Breast epithelium (tissue), 4 donors: Measurements from ENCODE around the gene ASTN2. TPM values are rescaled to one million over a fixed set of nuclear protein-coding genes. Genes with fewer than 3 reads are reported as not detected.

ENCODE experiments used
- DNase-seq, 2 donors: peaks; one replicate each; pipeline ENCODE4 v3.0.0-alpha.2; 2019; ENCODE audit warnings: low spot score in 2 of 2
- H3K27ac ChIP-seq, 2 donors: fragments of 200-600 bp; sonication (generic) in 1 of 2; one replicate each; pipeline ENCODE4 v1.5.1; 2016 to 2019; ENCODE audit warnings: mild to moderate bottlenecking in 1 of 2
- H3K27me3 ChIP-seq, 2 donors: fragments of 200-600 bp; sonication (generic) in 1 of 2; one replicate each; pipeline versions ENCODE4 v1.5.1 to v1.6.0; 2017 to 2019; ENCODE audit warnings: control low read depth in 1 of 2, mild to moderate bottlenecking in 1 of 2
- H3K36me3 ChIP-seq: fragments of 200-600 bp; one replicate; pipeline ENCODE4 v1.5.1; 2019
- H3K4me1 ChIP-seq, 2 donors: fragments of 200-600 bp; sonication (generic); one replicate each; pipeline ENCODE4 v1.5.1; 2016 to 2019; ENCODE audit warnings: control low read depth in 1 of 2
- H3K4me3 ChIP-seq, 3 donors: fragments of 200-600 bp; sonication (generic); 1 replicate in 2 of 3; 2 replicates in 1 of 3; pipeline ENCODE4 v1.5.1; 2016 to 2019; ENCODE audit warnings: mild to moderate bottlenecking in 3 of 3, moderate library complexity in 2 of 3
- H3K9me3 ChIP-seq, 2 donors: fragments of 200-600 bp; sonication (generic) in 1 of 2; one replicate each; pipeline ENCODE4 v1.5.1; 2016 to 2019; ENCODE audit warnings: control low read depth in 1 of 2
- POLR2A ChIP-seq: fragments of 450-650 bp; IDR thresholded peaks from one replicate; pipeline ENCODE4 v1.6.1; 2016; ENCODE audit warnings: antibody characterized with exemption, mild to moderate bottlenecking, moderate library complexity
- POLR2AphosphoS5 ChIP-seq, 3 donors: sonication (generic); formaldehyde crosslinking; IDR thresholded peaks; one replicate each; pipeline ENCODE4 v1.6.1; 2017; ENCODE audit warnings: antibody characterized with exemption in 3 of 3
- intact Hi-C: fragments of 100-400 bp; cut with DNase I; formaldehyde crosslinking; loops from one replicate; pipeline ENCODE4 v1.15.1; 2023; ENCODE audit warnings: low total_unique reads
- total RNA-seq, 3 donors: library from RNA; depleted of rRNA; stranded (reverse); fragments of >200 nt; gene quantifications; one replicate each; pipeline ENCODE4 v1.1.0, GENCODE V29; 2016
- TF ChIP-seq, protein P1 (sequence below), 3 donors: fragments of 450-650 bp; IDR thresholded peaks; one replicate each; pipeline ENCODE4 v1.5.1; 2016 to 2017; ENCODE audit warnings: antibody characterized with exemption in 3 of 3, mild to moderate bottlenecking in 3 of 3, moderate library complexity in 3 of 3

ASTN2 gene
- total RNA-seq, 3 donors from 2014 or later = 9.1 to 13.8 (median 9.8) TPM

DNA sequence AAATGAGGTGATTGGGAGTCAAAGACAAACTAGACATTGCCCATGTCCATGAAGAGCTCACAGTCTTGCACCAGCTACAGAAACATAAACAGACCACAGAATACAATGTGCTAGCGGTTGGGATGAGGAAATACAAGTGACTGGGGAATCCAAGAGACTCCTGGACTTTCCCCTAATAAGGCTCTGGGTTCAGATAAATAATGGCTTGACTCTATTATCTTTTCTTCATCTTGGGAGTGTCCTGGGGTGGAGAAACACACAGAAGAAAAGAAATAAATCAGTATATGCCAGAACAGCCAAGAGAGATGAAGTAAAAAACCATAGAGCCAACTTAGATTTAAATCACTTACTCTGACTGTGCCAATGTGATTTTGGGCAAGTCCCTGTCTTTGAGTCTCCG, 1033.5 kb downstream of the ASTN2 start:
- DNase-seq = no peak
- Histone ChIP-seq H3K4me3 (no peak overlapping the region), H3K36me3 (no peaks in the 10 kb centered on the region), H3K27me3 (no peaks in the 10 kb centered on the region), H3K4me1 (no peaks in the 10 kb centered on the region), H3K27ac (no peak overlapping the region), H3K9me3 (no peaks in the 10 kb centered on the region)
- TF ChIP-seq POLR2AphosphoS5 (IDR thresholded peaks at IDR 0.05) = no peak
- TF ChIP-seq POLR2A = no peak
- TF ChIP-seq, protein P1, sequence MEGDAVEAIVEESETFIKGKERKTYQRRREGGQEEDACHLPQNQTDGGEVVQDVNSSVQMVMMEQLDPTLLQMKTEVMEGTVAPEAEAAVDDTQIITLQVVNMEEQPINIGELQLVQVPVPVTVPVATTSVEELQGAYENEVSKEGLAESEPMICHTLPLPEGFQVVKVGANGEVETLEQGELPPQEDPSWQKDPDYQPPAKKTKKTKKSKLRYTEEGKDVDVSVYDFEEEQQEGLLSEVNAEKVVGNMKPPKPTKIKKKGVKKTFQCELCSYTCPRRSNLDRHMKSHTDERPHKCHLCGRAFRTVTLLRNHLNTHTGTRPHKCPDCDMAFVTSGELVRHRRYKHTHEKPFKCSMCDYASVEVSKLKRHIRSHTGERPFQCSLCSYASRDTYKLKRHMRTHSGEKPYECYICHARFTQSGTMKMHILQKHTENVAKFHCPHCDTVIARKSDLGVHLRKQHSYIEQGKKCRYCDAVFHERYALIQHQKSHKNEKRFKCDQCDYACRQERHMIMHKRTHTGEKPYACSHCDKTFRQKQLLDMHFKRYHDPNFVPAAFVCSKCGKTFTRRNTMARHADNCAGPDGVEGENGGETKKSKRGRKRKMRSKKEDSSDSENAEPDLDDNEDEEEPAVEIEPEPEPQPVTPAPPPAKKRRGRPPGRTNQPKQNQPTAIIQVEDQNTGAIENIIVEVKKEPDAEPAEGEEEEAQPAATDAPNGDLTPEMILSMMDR (IDR thresholded peaks at IDR 0.05) = no peak
- intact Hi-C loops = no loop called here

DNA sequence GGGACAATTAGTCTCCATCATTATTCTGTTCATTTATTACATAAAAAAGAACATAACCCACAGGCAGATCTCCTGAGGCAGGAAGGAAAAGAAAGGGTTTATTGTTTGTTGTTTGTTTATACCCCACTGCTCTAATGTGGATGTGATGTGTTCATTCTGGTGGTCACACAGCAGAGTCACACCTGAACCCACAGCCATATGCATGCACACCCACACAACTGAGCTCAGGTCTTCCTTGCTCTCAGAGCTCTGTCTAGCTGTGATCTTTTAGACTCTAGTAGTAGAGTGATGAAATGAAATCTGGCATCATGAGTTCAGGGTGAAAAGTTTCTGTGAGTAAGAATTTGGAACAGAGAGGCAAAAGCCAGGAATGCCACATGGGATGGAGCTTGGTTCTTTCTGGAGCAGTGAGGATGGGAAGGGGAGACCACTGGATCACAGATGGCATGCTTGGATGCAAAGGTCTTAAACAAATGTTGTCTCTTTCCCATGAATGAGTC, 1034.3 kb downstream of the ASTN2 start:
- no peak overlapping the region for H3K27ac ChIP-seq
- intact Hi-C loops = no loop called here
- TF ChIP-seq POLR2A (no peak), POLR2AphosphoS5 (IDR thresholded peaks at IDR 0.05) (no peak)
- TF ChIP-seq, protein P1 (IDR thresholded peaks at IDR 0.05) = no peak

DNA sequence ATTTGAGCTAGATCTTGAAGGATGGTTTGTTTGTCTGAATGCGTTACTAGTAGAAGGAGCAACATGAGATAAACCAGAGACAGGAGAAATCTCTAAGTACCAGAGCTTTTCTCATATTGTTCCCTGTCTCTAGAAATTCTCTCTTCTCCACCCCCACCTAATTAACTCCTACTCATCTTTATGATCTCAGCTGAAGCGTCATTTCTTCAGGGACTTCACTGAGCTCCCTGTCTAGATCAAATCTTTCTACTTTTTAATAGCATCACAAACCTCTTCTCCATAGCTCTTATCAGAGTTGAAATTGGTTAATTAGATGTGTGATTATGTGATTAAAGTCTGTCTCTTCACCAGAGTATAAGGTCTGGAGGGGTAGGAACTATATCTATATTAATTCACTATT, 1035.0 kb downstream of the ASTN2 start:
- intact Hi-C loops = no loop called here
- TF ChIP-seq, protein P1 (IDR thresholded peaks at IDR 0.05) = no peak
- no peak for TF ChIP-seq POLR2AphosphoS5 (IDR thresholded peaks at IDR 0.05)
- no peak for TF ChIP-seq POLR2A
- H3K27me3 ChIP-seq = no peaks in the 10 kb centered on the region
- no peak overlapping the region for H3K27ac ChIP-seq
- no peaks in the 10 kb centered on the region for H3K36me3 ChIP-seq
- H3K4me3 ChIP-seq = no peak overlapping the region
- DNase-seq = no peak
- no peaks in the 10 kb centered on the region for H3K4me1 ChIP-seq
- no peaks in the 10 kb centered on the region for H3K9me3 ChIP-seq

More for the DNA sequence above, 1034.3 kb downstream of the ASTN2 start:
- H3K27me3 ChIP-seq = no peaks in the 10 kb centered on the region
- H3K9me3 ChIP-seq = no peaks in the 10 kb centered on the region
- no peaks in the 10 kb centered on the region for H3K36me3 ChIP-seq
- no peaks in the 10 kb centered on the region for H3K4me1 ChIP-seq
- H3K4me3 ChIP-seq = no peak overlapping the region
- no peak for DNase-seq

DNA sequence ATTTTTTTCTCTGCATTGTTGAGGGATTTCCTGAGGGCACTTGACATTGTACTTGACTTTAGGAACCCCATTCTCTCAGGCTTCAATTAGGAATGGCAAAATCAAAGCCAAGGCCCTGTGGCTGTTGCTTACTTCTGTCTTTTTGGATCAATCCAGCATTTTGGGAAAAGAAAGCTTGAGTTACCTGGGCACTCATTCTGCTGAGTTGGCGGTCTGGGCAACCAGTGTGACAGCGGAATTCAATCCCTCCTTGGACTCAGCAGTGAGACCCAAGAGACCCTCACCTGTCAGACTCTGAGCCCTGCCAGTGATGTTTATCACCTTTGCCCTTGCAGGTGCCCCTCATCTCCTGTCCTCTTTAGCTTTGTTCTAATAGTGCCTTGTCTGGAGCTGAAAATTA, 1036.0 kb downstream of the ASTN2 start:
- Histone ChIP-seq H3K4me3 (no peak overlapping the region), H3K9me3 (no peaks in the 10 kb centered on the region), H3K36me3 (no peaks in the 10 kb centered on the region), H3K27ac (no peak overlapping the region), H3K27me3 (no peaks in the 10 kb centered on the region), H3K4me1 (no peaks in the 10 kb centered on the region)
- intact Hi-C loops = no loop called here
- no peak for TF ChIP-seq POLR2A
- TF ChIP-seq, protein P1 (IDR thresholded peaks at IDR 0.05) = no peak
- no peak for DNase-seq

DNA sequence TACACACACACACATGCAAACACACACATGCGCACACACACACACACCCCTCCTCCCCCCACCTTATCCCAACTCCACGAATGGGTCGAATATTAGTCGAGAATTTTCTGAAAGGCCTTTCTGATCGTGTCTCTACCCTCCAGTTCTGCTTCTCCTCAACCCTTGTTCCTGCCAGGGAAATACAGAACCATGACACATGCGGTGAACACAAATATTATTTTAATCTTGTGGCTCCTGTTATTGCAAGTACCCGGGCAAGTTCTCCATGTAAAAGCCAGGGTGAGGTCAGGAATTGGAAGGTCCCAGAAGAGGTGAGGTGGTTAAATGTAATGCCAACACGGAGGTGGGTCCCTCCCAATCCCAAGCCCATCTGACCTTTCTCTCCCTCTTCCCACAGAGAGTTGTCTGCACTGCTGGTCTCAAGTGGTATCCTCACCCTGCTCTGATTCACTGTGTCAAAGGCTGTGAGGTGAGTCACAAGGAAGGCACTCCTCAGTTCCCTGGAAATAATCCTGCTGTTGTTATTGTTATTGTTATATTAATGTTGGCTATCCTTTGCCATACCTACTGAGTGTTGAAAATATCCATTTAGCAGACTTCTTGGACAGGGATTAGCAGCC, 1037.6 kb downstream of the ASTN2 start:
- no peaks in the 10 kb centered on the region for H3K36me3 ChIP-seq
- no peak overlapping the region for H3K4me3 ChIP-seq
- no peak for DNase-seq
- intact Hi-C loops = no loop called here
- H3K4me1 ChIP-seq = no peaks in the 10 kb centered on the region
- H3K27me3 ChIP-seq = no peaks in the 10 kb centered on the region
- TF ChIP-seq POLR2AphosphoS5 (IDR thresholded peaks at IDR 0.05) (no peak), POLR2A (no peak)
- TF ChIP-seq, protein P1 (IDR thresholded peaks at IDR 0.05) = no peak
- H3K27ac ChIP-seq = no peak overlapping the region
- no peaks in the 10 kb centered on the region for H3K9me3 ChIP-seq
